NCI-H146 treated with DMSO at 0.1 percent for 48 hours (cell line): Measurements from ENCODE around the gene NCS1.

Experiments
- DNase-seq: peaks from one replicate; lab custom pipeline; 2025; ENCODE audit not compliant: unreplicated experiment; lab: John Stamatoyannopoulos, UW

NCS1 gene

DNA sequence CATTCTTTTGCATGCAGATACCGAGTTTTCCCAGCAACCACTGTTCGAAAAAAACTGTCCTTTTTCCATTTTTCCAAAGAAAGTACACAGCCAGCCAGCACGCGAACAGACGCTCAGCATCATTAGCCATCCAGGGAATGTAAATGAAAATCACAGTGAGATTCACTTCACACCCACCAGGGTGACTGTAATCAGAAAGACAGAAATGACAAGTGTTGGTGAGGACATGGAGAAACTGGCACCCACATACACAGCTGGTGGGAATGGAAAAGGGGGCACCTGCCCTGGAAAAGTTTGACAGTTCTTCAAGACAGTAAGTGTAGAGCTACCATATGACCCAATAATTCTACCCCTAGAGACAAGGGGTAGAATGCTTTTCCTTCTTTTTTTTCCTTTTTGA lies 25.0 kb upstream of the NCS1 start:
- DNase-seq, result no peak

GRCh38 chr9:130147910-130148309 lies 24.3 kb upstream of the NCS1 start:
- no peak for DNase-seq

GRCh38 chr9:130149031-130149430 lies 23.2 kb upstream of the NCS1 start:
- DNase-seq, result no peak

DNA sequence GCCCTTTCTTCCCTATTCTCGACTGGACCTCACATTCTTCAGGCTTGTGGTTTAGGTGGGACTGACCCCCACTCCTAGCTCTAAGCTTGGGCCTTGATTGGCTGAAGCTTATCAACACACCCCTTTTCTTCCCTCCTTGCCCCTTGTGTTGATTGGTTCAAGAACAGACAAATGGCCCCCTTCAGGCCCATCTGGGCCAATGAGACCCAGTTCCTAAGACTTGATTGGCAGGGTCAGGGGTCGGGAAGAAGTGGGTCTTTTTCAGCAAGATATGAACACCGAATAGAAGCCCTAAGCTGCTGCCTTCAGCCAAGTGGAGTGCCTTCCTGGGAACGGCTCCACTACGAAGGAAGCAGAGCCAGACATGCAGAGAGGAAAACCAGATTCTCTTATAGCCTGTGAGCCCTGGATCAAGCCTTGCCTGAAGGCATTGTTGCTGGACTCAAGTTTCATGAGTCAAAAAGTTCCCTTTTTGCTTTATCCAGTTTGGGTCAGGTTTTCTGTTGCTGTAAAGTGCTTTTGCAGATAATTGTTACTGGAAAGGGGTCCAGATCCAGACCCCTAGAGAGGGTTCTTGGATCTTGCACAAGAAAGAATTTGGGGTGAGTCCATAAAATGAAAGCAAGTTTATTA lies 22.4 kb upstream of the NCS1 start:
- no peak for DNase-seq

- DNase-seq, result no peak
These were observed 21.3 kb upstream of the NCS1 start for GRCh38 chr9:130150779-130151382.

DNA sequence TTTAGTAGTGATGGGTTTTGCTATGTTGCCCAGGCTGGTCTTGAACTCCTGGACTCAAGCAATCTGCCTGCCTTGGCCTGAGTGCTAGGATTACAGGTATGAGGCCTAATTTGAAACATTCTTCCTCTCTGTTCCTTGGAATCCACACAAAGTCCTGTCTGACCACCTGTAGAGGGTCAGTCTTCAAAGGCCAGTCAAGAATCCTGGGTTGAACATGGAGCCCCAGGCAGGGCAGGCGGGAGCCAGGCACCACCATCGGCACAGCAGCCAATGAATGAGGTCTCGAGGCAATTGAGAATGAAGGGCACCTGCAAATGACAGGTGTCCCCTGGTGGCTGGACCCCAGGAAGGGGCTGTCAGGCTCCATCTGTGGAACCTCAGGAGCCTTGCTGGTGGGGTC lies 17.4 kb upstream of the NCS1 start:
- DNase-seq, result no peak

DNA sequence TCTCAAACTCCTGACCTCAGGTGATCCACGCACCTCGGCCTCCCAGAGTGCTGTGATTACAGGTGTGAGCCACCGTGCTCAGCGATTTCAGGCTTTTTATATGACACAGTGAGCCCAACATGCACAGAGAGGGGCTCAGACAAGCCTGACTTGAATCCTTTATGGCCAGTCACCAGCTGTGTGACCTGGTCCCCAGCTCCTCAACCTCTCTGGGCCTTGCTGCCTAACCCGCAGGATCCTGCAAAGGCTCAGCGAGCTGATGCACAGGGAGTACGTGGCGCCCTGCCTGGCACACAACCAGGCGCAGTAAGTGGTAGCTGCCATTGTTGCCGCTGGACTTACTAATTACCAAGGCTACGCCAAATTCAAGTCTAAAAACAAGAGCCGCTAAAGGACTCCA lies 16.6 kb upstream of the NCS1 start:
- no peak for DNase-seq

DNA sequence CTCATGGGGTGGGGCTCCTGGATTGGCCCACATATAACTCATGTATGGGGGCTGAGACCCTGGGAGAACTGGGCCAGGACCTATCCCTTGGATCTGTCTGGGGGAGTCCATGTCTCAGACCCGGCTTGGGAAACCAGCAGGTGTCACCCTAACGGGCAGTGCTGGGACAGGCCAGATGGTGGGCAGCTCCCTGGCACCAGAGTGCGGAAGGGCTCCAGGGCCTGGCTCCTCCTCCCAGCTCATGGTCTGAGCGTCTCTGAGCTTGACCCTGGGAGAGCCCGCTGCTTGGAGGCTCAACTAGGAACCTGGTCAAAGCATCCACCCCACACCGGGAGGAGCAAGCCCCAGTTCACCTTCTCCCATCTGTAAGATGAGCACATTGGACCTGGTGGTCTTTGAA lies 15.5 kb upstream of the NCS1 start:
- DNase-seq, result no peak

DNA sequence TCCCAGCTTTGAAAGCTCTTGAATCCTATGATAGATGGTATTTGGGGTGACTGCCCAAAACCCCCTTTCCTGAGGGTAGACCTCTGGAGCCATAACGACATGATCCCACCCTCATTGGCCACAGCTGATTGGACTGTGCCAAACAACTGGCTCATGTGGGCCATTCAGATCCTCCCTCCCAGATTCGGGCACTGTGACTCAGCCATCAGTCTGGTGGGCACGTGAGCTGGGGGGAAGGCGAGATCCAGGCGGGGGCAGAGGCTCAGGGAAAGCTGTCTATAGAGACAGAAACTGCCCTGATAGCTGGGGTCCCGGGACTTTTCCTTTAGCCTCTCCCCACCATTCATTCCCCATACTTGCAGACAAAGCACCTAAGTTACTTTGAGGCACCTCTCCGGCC lies 15.1 kb upstream of the NCS1 start:
- DNase-seq, result no peak

DNA sequence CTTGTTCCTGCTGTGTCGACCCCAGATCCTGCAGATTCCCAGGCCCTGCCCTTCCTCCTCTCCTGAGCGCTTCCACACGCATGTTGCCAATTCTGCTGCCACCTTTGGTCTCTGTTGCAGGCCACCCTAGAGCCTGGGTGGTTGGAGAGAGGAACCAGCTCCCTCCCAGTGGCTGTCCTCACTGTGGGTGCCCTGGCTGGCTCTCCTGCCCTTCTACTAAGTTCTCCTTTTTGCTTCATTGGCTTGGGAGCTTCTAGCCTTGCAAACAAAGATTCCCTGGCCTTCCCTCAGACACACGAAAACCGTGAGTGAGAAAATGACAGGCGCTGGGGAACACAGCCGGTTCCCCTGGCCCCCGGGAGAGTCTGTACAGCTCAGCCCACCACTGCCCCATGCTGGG lies 14.2 kb upstream of the NCS1 start:
- no peak for DNase-seq

DNA sequence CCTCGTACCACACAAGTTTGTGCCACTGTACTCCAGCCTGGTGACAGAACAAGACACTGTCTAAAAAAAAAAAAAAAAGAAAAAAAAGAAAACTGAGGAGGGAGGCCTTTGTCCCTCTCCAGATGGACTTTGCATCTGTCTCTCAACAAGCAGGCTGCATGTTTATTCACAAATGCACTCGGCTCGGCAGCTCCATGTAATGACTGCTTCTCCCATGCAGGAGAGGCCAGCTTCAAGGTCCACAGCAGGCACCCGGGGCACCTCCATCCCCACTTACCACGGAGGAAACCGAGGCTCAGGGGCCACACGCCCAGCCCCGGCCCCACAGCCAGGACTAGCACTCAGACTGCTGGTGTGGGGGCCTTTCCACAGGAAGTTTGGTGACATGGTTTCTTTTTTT lies 13.1 kb upstream of the NCS1 start:
- DNase-seq, result no peak

DNA sequence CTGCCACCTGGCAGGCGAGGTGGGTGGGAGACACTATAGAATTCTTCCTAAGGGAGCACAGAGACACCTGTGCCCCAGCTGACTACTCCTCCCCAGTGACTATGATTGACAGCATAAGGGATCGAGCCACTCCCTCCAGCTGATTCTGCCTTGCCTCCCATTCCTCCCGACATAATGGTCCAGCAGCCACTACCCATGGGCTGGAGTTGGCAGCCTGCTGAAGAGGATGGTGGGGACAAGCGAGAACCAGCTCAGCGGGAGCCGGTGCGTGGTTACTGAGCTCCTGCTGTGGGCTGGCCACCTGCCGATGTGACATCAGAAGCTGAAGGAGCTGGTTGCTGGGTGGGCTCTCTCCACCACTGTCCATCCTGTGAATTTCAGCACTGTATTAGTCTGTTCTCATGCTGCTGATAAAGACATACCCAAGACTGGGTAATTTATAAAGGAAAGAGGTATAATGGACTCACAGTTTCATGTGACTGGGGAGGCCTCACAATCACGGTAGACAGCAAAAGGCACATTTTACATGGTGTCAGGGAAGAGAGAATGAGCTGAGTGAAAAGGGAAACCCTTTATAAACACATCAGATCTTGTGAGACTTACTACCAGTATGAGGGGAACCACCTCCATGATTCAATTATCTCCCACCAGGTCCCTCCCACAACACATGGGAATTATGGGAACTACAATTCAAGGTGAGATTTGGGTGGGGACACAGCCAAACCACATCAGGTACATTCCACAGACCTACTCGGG lies 12.1 kb upstream of the NCS1 start:
- DNase-seq, result peak; percentile 78

DNA sequence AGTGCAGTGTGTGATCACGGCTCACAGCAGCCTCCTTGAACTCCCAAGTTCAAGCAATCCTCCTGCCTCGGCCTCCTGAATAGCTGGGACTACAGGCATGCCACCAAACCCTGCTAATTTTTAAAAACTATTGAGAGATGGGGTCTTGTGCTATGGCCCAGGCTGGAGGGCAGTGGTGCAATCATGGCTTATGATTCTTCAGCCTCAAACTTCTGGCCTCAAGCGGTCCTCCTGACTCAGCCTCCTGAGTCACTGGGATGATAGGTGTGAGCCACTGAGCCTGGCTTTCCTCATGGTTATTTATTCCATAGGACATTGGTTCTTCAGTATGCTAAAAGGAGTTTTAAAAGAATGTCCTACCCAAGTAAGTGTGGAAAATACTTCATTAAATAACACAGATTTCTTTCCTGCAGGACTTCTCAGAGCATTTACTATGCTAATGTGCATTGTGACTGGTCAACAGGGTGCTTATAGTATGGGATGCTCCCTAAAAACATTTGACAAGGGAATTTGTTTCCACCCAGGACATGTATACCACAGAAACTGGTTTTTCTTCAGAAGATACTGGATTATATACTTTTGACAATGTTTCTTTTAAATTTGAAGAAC lies 11.2 kb upstream of the NCS1 start:
- DNase-seq, result no peak

- no peak for DNase-seq
These were observed 6.6 kb upstream of the NCS1 start for GRCh38 chr9:130165579-130165978.

DNA sequence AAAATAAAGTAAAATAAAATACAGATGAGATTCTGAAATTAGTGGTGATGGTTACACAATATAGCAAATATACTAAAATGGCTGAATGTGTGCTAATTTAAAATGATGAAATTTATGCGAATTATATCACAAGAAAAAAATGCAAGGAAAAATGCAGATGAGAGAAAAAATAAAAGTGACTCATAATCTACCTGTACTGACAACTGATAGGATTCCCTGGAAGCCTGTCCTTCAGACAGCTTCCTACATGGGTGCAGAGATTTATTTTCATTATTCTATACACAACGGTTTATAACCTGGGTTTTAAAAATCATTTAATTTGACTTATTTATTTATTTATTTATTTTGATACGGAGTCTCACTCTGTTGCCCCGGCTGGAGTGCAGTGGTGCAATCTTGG lies 5.8 kb upstream of the NCS1 start:
- DNase-seq, result no peak

- no peak for DNase-seq
These were observed 4.3 kb upstream of the NCS1 start for GRCh38 chr9:130167927-130168326.

- DNase-seq, result no peak
These were observed 717 bp upstream of the NCS1 start for GRCh38 chr9:130171226-130172148.

DNA sequence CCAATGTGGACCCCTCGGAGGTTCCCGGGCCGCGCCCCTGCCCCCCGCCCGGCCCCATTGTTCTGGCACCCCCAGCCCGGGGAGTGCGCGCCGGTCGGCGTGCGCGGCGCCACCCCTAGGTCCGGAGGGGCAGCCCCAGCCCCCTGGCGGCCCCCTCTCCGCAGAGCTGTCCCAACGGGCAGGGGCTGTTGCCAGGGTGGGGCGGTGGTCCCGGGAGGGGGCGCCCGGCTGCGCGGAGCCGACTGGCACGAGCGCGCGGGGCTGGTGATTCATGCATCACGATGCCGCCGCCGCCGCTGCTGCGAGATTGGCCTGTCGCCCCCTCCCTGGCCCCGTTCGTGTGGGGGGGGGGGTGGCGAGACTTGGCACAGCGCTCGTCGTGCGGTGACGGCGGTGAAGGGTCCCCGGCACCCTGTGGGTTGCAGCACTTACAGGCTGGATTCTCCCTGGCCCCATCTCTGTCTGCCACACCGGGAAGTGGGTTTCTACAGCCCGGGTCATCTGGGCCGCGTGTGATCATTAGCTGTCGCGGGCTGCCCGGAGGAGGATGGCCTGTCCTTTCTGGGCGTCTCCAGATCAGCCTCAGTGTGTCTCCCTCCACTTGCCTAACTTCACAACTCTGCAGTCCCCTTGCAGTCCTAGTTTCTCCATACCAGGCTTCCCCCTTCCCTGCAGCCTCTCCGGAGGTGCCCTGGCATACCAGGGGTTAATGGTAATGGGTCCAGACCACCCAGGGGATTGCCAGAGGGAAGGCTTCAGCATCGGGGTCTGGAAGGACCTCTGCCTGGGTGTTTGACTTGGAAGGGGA lies 858 bp downstream of the NCS1 start:
- DNase-seq, result no peak

- DNase-seq, result no peak
These were observed 1.4 kb downstream of the NCS1 start for GRCh38 chr9:130173666-130173983.

DNA sequence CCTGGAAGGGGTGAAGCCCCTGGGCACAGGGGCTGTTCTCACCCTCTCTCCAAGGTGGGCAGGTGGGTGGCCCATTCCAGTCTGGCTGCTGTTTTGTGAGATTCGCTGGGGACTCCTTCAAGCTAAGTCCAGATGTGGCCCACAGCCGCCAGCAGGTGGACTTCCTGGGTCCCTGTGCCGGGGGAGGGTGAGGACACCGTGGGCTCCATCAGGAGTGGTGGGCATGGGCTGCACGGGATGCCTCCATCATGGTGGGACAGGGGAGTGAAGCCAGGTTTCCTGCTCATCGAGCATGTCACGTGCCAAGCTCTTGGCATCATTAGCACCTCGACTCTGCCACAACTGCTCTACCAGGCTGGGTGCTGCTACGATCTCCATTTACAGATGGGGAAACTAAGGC lies 1.8 kb downstream of the NCS1 start:
- DNase-seq, result no peak
